ENCODE data around the gene PDE6C.
A peak's percentile ranks its signal among the peaks of the same experiment; 100 is the strongest.
"Not testable (repeated sequence)": the region's sequence is repeated elsewhere in the genome, so short reads cannot be mapped to it uniquely, and the experiment has no call there.

The PDE6C gene

DNA sequence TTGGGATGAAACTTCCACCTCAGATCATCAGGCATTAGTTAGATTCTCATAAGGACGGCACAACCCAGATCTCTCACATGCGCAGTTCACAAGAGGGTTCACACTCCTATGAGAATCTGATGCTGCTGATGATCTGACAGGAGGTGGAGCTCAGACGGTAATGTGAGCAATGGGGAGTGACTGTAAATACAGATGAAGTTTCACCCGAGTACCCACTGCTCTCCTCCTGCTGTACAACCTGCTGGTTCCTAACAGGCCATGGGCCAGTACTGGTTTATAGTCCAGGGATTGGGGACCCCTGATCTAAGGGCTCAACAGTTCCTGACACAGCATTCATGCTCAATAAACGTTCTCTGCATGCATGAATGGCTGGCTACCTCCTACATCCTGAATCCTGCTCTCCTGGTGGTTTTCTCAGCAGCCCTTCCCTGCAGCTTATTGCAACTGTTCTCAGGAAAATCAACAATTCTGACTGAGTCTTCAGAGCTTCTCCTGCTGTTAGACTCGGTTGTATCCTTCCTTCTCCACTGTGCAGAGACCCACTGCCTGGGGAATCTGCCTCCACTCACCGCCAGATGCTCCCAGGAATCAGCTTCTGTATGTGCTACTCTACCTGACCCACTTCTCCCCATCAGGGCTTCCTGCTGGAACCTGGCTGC, 17.4 kb downstream of the PDE6C start:
- no peak for FAIRE-seq

DNA sequence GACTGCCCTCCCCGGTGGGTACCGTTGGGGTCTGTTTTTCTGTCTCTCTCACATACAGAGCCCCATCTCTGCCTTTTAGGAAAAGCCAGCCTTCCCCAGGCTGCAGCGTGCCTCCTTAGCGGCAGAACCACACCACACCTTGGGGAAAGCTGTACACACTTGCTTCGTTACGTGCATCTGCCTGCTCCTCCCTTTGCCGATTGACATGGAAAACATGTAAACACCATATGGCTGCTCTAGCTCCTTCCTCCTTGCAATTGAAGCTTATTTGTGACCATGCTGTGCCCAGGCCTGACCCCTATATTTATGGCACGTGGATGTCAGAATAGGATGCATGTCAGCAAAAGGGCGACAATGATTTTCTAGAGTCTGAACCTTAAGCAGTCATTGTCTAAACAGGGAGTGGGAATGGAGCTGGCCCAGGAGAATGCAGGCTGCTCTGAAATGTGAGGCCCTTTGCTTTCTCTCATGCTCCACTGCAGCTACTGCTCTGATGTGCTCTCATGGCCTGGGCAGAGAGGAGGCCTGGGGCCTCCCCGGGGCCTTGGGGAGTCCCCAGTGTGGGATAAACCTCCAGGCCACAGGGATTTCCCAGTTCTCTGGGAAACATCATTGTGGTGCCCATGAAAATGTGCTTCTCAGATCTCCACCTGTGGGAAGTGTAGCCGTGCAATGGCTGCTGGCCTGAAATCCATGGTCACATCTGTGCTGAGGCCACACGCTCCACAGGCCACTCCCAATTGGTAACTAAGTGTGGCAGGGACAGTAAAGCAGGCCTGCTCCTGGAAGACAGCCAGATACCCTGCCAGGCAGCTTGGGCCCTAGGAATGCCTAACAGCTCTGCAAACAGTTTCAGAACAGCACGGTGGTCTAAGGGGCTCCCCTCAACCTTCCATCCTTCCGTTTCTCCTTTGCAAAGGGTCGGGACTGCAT, 18.6 kb downstream of the PDE6C start:
- FAIRE-seq = no peak
- DNase-seq (ENCODE audit: insufficient read length, low spot score) = no peak

More for the DNA sequence above, 17.4 kb downstream of the PDE6C start:
- no peak for DNase-seq (ENCODE audit: insufficient read length, low spot score)

DNA sequence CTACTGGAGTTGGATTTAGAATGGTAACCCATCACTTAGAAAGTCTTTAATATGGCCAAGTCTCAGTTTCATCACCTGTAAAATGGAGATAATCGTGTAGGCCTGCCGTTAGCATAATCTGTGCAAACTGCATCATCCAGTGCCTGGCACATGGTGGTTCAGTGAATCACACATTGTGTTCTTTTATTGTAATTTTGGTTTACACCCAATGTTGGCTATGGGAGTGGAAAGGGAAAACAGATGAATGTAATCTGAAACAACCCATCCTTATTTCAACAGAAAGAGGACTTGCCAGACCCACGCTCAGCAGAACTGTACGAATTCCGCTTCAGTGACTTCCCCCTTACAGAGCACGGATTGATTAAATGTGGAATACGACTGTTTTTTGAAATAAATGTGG, 27.5 kb downstream of the PDE6C start:
- no peak for FAIRE-seq
- DNase-seq (ENCODE audit: insufficient read length, low spot score) = no peak

DNA sequence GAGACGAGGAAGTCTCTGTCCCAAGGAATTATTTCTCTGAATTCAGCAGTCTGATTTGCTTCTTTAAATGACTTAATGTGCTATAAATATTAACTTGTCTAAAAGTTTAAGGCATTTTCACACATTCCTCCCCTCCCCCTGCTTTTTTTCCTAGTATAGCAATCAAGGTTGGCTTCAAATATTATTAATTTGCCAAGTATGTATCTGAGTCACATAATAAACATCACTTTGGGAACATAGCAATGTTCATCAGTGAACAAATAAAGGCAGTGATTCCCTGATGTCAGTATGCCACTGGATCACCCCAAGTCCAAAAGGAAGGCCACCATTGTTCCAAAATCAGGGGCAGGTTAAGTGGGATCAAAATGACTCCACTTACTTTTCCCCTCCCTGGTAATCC, 40.5 kb downstream of the PDE6C start:
- DNase-seq (ENCODE audit: insufficient read length, low spot score) (no peak), FAIRE-seq (no peak)

DNA sequence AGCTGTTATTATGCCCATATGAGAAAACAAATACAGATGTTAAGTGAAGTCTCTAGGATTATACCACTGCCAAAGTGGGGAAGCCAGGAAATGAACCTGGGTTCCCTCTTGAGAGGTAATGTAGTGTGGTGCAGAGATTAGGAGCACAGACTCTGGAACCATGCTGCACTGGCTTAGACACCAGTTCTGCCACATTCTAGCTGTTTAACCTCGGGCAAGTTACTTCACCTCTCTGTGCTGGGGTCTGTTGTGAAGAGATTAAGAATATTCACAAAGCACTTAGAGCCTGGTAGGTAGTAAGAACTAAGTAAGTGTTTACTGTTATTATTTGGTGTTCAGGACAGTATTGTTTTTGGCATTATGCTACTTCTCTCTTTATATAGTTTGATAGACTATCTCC, 41.9 kb downstream of the PDE6C start:
- no peak for DNase-seq (ENCODE audit: insufficient read length, low spot score)
- no peak for FAIRE-seq

DNA sequence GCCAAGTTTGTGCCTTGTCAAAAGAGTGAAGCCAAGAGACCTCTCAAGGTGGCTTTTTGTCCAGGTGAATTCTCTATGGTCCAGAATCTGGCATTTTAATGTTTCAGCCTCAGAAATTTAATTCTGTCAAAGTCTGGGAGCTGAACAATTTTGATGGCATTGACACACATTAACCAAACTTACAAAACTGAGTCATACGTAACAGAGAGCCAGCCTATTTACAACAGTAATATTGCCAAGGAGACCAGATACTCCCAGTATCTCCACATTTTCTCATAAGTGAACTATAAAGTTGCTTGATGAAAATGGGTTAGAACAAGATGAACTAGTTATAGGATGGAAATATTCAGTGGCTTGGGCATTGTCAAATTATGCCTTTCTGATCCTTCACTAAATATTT, 43.8 kb downstream of the PDE6C start:
- DNase-seq (ENCODE audit: insufficient read length, low spot score) (no peak), FAIRE-seq (no peak)

DNA sequence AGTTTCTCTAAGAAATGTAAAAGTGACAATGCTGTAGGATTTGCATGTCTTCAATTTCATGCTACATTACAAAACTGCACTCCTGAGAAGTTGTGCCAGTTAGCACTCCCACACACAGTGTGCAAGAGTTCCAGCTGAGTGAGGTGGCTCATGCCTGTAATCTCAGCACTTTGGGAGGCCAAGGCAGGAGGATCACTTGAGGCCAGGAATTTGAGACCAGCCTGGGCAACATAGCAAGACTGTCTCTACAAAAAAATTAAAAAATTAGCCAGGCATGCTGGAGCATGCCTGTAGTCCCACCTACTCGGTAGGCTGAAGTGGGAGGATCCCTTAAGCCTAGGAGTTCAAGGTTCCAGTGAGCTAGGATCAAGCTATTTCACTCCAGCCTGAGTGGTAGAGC, 45.4 kb downstream of the PDE6C start:
- no peak for DNase-seq (ENCODE audit: insufficient read length, low spot score)
- FAIRE-seq = no peak

DNA sequence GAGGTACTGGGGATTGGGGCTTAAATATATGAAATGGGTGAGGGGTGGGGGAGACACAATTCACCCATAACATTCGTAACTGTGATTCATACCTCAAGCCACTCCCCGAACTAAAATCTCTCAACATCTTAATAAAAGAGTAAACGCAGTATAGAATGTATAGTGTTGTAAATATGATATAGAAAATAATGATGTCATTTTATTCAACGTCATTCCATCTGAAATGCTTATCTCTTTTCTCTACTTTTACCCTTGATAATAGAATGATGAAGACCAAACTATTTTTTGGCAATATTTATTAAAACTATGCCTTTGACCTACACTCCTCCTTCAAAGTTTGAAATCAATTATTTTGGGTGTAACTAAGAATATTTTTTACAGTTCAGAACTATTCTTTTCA, 53.7 kb downstream of the PDE6C start:
- FAIRE-seq (no peak), DNase-seq (ENCODE audit: insufficient read length, low spot score) (no peak)

DNA sequence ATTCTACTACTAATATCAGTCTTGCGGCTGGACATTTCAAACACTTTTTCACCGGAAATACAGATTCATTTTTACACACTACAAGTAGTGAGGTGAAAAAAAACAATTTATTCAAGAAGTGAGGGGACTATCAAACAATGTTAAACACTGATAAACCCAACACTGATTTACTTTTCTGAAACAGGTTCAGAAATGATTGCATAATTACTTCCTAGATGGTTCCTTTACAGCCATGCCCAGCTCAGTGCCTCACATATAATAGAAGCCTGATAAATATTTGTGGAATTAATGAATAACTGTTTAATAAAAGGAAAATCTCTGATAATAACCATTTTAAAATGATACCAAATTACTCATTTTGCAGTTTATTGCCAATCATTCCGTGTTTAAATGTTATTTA, 55.5 kb downstream of the PDE6C start:
- DNase-seq (ENCODE audit: insufficient read length, low spot score) (no peak), FAIRE-seq (no peak)

DNA sequence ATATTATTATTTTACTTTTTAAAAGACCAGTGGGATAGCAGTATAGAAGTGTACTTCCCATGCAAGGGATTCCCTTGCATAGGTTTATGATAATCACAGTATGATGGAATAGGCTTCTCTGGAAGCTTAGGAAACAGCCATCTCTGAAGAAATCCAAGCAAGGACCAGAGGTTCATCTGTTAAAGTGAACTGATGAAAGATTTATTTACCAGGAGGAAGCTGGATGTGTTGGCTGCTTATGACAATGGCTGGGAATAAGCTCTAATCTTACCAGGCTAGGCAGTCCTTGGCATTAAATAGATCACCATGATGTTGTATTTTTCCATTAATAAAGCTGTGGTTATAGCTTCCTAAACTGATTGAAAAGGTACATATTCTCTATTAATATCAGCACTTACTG, 58.0 kb downstream of the PDE6C start:
- DNase-seq (ENCODE audit: insufficient read length, low spot score) = no peak
- FAIRE-seq = no peak

DNA sequence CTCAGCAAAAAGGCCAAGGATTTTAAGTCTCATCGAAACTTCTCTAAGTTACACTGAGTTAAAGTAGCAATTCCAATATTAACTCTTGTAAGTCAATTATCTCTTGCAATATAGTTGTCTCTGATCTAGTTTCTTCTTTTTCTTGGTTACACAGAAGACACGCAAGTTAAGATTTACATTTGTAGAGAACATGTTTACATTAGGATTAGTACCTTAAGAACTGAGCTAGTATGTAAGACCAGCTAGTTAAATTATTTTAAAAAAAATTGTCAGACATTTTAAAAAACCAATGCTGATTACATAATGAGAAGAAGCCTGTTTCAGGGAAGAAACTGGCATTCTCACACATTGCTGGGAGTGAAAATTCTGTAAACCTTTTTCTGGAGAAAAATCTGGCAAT, 58.7 kb downstream of the PDE6C start:
- no peak for FAIRE-seq
- DNase-seq (ENCODE audit: insufficient read length, low spot score) = no peak

DNA sequence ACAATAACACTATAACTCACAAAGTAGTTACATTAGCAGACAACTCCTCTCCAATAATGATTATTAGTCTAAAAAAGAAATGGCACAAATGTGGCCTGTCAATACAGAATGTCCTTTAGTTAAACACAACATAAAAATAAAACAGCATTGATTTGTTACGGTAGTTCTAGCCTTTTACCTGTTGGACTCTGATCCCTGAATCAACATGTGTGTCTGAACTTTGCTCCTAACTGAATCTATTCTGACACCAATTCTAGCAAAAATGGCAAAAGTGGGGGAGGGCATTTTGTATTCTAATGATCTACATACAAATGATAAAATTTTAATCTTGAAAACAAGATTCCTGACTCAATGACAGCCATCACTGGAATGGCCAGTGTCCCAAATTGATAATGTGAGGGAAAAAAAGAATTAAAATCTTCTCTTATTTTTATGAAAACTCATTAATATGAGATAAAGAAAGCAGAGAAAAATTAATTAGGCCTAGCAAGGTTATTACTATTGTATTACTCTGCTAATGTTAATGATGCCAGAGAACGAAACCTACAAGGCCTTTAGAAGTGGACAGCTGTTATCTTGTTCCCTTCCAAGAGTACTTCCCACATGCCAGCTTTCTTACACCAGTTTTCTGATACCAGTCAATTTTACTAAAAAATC, 59.8 kb downstream of the PDE6C start:
- FAIRE-seq = no peak
- DNase-seq (ENCODE audit: insufficient read length, low spot score) = no peak

DNA sequence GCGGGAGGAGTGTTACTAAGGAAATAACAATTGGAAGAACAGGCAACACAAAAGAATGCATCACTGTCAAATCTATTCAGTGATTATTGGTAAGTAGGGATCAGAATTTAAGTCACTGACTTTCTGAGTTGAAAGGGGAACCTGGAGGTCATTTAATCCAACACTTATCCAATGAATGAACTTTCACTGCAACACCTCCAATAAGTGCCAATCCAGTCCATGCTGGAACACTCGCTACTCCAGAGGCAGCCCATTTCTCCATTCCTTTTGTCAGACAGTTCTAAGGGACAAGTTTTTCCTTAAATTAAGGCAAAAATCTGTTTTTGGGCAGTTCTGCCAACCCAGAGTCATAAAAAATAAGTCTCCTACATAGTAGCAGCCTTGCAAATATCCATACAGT, 60.6 kb downstream of the PDE6C start:
- DNase-seq (ENCODE audit: insufficient read length, low spot score) = no peak
- FAIRE-seq = no peak

DNA sequence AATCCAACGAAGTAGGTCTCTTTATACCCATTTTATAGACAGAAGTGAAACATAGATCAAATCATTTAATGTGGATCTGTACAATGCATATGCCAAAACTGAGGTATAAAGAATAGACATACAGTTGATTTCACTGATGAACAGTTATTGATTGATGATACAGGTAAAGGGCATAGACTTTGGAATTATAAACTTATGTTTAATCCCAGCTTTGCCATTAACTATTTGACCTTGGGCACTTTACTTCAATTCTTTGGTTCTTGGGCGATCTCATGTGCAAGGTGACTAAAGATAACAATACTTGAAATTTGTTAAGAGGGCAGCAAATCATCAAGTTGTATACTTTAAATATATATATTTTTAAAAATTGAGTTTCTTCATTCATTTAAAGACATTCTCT, 61.5 kb downstream of the PDE6C start:
- FAIRE-seq (no peak), DNase-seq (ENCODE audit: insufficient read length, low spot score) (no peak)

DNA sequence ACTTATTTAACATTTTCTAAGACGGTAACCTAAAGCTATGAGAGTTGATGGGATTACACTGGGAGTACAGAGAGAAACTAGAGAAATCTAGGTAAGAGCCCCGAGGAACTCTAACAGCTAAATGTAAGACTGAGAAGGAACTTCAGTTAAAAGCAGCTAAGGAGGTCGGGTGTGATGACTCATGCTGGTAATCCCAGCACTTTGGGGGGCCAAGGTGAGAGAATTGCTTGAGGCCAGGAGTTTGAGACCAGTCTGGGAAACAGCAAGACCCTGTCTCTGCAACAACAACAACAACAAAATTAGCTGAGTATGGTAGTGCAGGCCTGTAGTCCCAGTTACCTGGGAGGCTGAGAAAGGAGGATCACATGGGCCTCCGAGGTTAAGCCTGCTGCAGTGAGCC, 66.0 kb downstream of the PDE6C start:
- FAIRE-seq = no peak
- DNase-seq (ENCODE audit: insufficient read length, low spot score) = no peak

DNA sequence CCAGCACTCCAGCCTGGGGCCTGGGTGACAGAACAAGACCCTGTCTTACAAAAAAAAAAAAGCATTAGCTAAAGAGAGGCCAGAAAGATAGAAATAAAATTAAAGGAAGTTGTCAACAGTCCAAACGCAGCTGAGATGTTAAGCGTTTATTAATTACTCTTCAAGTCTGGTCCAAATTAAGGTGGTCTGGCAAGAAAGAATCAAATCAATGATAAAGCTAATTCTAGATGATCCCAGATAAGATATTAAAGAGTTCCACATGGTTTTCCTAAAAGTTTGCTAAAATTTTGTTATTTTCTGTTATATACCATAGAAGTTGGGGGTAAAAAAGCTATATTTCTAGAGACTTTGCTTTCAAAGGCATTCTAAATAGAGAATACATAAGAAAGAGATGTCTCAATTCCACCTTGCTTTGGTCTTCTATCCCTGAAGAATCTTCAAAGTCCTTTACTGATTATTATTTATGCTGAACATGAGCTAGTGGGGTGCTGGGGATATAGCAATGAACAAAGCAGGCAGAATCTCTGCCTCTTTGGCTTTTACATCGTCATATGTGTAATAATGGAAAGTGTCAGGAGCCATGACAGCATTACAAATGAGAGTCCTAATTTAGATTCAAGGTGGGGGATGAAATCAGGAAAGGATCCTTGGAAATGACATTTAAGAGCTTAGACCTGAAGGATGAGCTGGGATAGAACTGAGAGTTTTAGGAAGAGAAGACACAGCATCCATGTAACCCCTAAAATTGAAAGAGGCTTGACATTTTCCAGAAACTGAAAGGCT, 66.7 kb downstream of the PDE6C start:
- DNase-seq (ENCODE audit: insufficient read length, low spot score) (no peak), FAIRE-seq (no peak)

DNA sequence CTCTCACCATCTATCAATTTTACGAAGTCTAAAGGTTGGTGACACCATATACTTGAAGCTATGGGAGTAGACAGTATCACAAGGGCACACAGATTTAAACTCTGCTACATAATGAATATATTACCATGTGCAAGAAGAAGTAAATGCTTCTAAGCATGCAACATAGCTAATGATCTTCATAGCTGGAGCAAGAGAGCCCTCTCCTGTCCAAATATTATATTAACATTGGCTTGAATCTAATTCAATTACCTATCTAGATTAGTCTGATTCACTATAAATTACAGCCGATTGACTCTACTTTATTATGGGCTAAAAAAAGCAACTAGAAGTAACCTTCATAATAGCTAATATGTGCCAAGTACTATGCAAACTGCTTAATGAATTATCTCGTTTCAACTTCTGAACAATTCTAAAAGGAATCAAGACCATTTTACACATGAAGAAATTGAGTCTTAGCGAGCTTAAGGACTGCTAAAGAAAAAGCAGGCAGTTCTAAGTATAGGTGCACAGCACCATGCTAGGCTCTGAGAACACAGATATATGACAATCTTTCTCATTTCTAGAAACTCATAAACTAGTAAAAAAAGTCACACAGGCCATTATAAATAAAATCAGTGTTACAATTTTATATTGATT, 68.2 kb downstream of the PDE6C start:
- no peak for DNase-seq (ENCODE audit: insufficient read length, low spot score)
- no peak for FAIRE-seq

DNA sequence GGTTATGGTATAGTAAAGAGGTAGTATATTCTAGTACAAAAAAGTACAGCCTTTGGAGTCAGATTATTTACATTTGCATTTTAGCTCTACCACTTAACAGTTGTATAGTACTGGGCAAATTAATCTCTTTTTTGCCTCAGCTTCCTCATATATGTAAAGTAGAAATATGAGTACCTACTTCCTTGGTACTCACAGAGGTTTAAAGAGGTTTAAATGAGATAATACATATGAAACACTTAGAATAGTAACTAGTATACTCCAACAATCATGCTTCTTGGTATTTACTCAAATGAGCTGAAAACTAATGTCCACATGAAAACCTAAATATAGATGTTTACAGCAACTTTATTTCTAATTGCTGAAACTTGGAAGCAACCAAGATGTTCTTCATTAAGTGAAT, 75.4 kb downstream of the PDE6C start:
- DNase-seq (ENCODE audit: insufficient read length, low spot score) (no peak), FAIRE-seq (no peak)

DNA sequence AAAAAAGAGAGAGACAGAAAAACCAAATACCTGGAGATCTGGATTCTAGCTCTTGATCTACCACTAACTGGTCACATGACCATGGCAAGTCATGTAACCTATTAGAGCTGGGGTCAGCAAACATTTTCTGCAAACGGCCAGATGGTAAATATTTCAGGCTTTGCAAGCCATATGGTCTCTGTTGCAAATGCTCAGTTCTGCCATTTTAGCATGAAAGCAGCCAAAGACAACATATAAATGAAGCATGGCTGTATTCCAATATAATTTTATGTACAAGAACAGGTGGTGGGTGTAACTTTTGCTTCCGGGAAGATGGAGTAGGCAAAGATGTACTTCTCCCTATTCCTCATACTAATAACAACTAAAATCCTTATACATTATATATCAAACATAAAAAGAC, 83.4 kb downstream of the PDE6C start:
- peak; percentile 45 for FAIRE-seq
- no peak for DNase-seq (ENCODE audit: insufficient read length, low spot score)

DNA sequence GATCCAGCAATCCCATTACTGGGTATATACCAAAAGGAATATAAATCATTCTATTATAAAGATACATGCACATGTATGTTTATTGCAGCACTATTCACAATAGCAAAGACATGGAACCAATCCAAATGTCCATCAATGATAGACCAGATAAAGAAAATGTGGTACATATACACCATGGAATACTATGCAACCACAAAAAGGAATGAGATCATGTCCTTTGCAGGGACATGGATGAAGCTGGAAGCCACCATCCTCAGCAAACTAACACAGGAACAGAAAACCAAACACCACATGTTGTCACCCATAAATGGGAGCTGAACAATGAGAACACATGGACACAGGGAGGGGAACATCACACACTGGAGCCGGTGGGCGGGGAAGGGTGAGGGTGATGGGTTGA, 84.2 kb downstream of the PDE6C start:
- FAIRE-seq = not testable (repeated sequence)

DNA sequence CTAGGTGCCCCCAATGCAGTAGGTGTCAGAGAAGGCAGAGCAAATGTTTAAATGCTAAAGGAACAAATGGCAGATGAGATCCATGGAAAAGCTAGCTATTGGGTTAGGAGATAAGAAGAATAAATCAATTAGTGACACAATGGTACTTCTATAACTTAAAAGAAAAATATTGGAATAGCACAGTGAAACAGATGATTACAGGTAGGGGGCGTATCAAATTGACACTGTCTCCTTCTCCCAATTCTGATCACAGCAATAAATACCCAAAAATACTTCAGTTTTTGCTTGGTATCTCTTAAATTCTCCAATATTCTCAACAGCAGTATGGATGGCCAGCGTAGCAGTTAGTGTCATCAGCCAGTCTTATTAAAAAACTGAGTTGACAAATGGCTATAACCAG, 84.9 kb downstream of the PDE6C start:
- no peak for DNase-seq (ENCODE audit: insufficient read length, low spot score)
- no peak for FAIRE-seq

More for the DNA sequence above, 84.2 kb downstream of the PDE6C start:
- not testable (repeated sequence) for DNase-seq (ENCODE audit: insufficient read length, low spot score)
